CD4-positive, alpha-beta T cell treated with Interleukin-4 for 1 hour (primary cell): ENCODE data around the gene MUC12.

Experiments
- DNase-seq, 2 donors: peaks; one replicate each; pipeline ENCODE4 v3.0.0-alpha.2; 2020 to 2022

Gene MUC12

DNA sequence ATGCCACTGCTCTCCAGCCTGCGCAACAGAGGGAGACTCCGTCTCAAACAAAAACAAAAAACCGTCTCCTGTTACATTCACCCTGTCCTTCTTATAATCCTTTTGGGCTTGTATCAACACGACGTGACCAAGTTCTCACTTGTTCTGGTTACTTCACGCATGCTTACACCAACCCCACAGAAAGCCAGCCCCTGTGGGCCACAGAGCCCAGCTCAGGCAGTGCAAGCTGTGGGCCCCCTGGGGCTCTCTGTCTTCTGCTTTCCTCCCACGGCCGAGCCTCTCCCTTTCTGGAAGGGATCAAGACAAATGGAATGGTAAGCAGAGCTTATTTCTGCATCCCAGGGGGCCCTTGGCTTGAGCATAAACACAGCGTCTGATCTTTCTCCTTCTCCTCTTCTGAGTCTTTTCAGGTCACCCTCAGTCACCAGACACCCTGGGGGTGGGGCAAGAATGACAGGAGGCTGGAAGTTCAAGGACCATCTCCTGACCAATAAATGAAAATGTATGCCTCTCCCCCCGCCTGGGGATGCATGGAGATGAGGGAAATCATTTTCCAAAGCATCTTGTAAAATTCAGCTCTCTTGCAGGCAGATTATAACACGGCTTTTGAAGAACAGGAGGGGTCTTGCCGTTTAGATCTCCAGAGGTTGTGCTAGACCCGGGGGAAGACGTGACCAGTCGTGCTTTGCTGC is 96.9 kb downstream of the MUC12 start:
- no peak for DNase-seq

DNA sequence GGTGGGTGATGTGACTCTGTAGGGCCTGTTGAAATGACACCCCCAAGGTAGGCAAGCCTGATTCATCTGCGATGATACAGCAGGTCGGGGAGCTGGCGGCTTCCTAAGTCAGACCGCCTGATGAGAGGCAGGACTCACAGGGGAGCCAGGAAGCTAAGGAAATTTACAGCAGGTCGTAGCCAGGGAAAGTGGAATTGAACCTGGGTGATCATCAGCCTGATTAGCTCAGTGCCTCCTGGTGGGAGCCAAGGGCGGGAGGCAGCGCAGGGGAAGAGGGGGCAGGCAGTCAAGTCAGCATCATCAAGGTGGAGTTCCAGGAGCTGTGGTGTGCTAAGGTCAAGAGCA is 97.4 kb downstream of the MUC12 start:
- no peak for DNase-seq

DNA sequence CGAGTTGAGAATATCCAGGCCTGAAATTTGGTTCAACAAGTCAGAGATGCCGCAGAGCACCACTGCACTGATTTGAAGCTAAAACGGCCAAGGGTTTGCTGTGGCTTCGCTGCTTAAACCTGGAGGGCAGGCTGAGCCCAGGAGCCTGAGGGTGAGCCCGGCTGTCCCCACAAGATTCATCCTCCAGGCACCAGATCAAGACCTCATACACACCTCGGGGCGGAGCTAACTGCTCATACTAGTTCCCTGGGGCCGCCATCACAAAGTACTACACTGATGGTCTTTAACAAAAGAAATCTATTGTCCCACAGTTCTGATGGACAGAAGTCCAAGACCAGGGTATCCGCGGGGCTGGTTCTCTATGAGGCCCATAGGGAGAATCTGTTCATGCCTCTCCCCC is 99.0 kb downstream of the MUC12 start:
- no peak for DNase-seq
